Spleen (tissue), 7 donors: ENCODE data around the gene SRD5A1.

ENCODE experiments used
- POLR2A ChIP-seq, 3 donors: fragments of 450-650 bp; IDR thresholded peaks; one replicate each; pipeline ENCODE4 v1.5.1; 2017; ENCODE audit warnings: antibody characterized with exemption in 3 of 3, mild to moderate bottlenecking in 1 of 3
- TF ChIP-seq, protein P1 (sequence below), 11 experiments: fragments of 200-600 bp in 7 of 11; fragments of 450-650 bp in 4 of 11; sonication (generic) in 4 of 11; IDR thresholded peaks in 8 of 11; conservative IDR thresholded peaks in 3 of 11; 1 replicate in 7 of 11; 2 replicates in 4 of 11; pipeline versions ENCODE4 v1.4.0 to v1.8.0; 2016 to 2021; ENCODE audit warnings: antibody characterized with exemption in 11 of 11, inconsistent platforms in 4 of 11, mild to moderate bottlenecking in 1 of 11
- donor health status: DM: no; HTN: no; CAD: no; lungs with moderate emphysema.
- donor health status: DM: no; HTN: no; CAD: no.
- donor health status: DM: no; HTN: no; CAD: no.

- TF ChIP-seq POLR2A (IDR thresholded peaks at IDR 0.05): no peak
- TF ChIP-seq, protein P1, sequence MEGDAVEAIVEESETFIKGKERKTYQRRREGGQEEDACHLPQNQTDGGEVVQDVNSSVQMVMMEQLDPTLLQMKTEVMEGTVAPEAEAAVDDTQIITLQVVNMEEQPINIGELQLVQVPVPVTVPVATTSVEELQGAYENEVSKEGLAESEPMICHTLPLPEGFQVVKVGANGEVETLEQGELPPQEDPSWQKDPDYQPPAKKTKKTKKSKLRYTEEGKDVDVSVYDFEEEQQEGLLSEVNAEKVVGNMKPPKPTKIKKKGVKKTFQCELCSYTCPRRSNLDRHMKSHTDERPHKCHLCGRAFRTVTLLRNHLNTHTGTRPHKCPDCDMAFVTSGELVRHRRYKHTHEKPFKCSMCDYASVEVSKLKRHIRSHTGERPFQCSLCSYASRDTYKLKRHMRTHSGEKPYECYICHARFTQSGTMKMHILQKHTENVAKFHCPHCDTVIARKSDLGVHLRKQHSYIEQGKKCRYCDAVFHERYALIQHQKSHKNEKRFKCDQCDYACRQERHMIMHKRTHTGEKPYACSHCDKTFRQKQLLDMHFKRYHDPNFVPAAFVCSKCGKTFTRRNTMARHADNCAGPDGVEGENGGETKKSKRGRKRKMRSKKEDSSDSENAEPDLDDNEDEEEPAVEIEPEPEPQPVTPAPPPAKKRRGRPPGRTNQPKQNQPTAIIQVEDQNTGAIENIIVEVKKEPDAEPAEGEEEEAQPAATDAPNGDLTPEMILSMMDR (IDR thresholded peaks at IDR 0.05 in 8 of 11, conservative IDR thresholded peaks at IDR 0.05 in 3 of 11): no peak
These were observed 49.1 kb upstream of the SRD5A1 start for GRCh38 chr5:6584101-6584645.
